ENCODE results near the gene MRPS11. TPM values are rescaled to one million over a fixed set of nuclear protein-coding genes. Genes with fewer than 3 reads are reported as not detected.
"Not testable (repeated sequence)": the region's sequence is repeated elsewhere in the genome, so short reads cannot be mapped to it uniquely, and the experiment has no call there.

MRPS11 gene
- total RNA-seq, 2 donors from 2014 or later, result 44.4 to 75.0 TPM

GRCh38 chr15:88470625-88471372 is 3.3 kb downstream of the MRPS11 start:
- Mint-ChIP-seq H3K4me3 (no peak overlapping the region), H3K36me3 (ENCODE audit: low read depth) (peaks cover 59% of the 10 kb centered on the region), H3K9me3 (no peaks in the 10 kb centered on the region), H3K4me1 (peaks cover 21% of the 10 kb centered on the region), H3K27ac (no peak overlapping the region), H3K27me3 (no peaks in the 10 kb centered on the region)
- no peak for ATAC-seq (replicated peaks)

- peak overlapping the region; percentile 75 for H3K27ac Mint-ChIP-seq
These were observed 4.7 kb downstream of the MRPS11 start for GRCh38 chr15:88472225-88472624.

GRCh38 chr15:88473661-88474293 is 6.3 kb downstream of the MRPS11 start:
- not testable (repeated sequence) for H3K4me3 Mint-ChIP-seq; H3K27me3 Mint-ChIP-seq; ATAC-seq (replicated peaks); H3K27ac Mint-ChIP-seq; H3K4me1 Mint-ChIP-seq; H3K9me3 Mint-ChIP-seq
- H3K36me3 Mint-ChIP-seq (ENCODE audit: low read depth), result peaks cover 72% of the 10 kb centered on the region

More at GRCh38 chr15:88472225-88472624, 4.7 kb downstream of the MRPS11 start:
- peak; percentile 52 for ATAC-seq (replicated peaks)
- Mint-ChIP-seq H3K36me3 (ENCODE audit: low read depth) (peaks cover 59% of the 10 kb centered on the region), H3K4me1 (peaks cover 13% of the 10 kb centered on the region), H3K27me3 (no peaks in the 10 kb centered on the region), H3K9me3 (no peaks in the 10 kb centered on the region), H3K4me3 (peak overlapping the region; percentile 37)

GRCh38 chr15:88476635-88477060 is 9.1 kb downstream of the MRPS11 start:
- Mint-ChIP-seq H3K27ac (no peak overlapping the region), H3K36me3 (ENCODE audit: low read depth) (peaks cover 70% of the 10 kb centered on the region), H3K27me3 (no peaks in the 10 kb centered on the region), H3K4me1 (peaks cover 7% of the 10 kb centered on the region), H3K4me3 (no peak overlapping the region), H3K9me3 (no peaks in the 10 kb centered on the region)
- ATAC-seq (replicated peaks), result peak; percentile 18

GRCh38 chr15:88477126-88477525 is 9.6 kb downstream of the MRPS11 start:
- Mint-ChIP-seq H3K27ac (peak overlapping the region; percentile 19), H3K27me3 (no peaks in the 10 kb centered on the region), H3K9me3 (no peaks in the 10 kb centered on the region), H3K4me3 (no peak overlapping the region), H3K4me1 (peaks cover 3% of the 10 kb centered on the region), H3K36me3 (ENCODE audit: low read depth) (peaks cover 65% of the 10 kb centered on the region)
- no peak for ATAC-seq (replicated peaks)

GRCh38 chr15:88477904-88478303 is 10.4 kb downstream of the MRPS11 start:
- ATAC-seq (replicated peaks), result no peak

GRCh38 chr15:88479169-88479568 is 11.7 kb downstream of the MRPS11 start:
- Mint-ChIP-seq H3K9me3 (no peaks in the 10 kb centered on the region), H3K4me3 (no peak overlapping the region), H3K27me3 (no peaks in the 10 kb centered on the region), H3K4me1 (no peaks in the 10 kb centered on the region), H3K36me3 (ENCODE audit: low read depth) (peaks cover 45% of the 10 kb centered on the region), H3K27ac (no peak overlapping the region)
- no peak for ATAC-seq (replicated peaks)

More at GRCh38 chr15:88477904-88478303, 10.4 kb downstream of the MRPS11 start:
- Mint-ChIP-seq H3K9me3 (no peaks in the 10 kb centered on the region), H3K27ac (no peak overlapping the region), H3K4me3 (no peak overlapping the region), H3K36me3 (ENCODE audit: low read depth) (peaks cover 58% of the 10 kb centered on the region), H3K27me3 (no peaks in the 10 kb centered on the region), H3K4me1 (no peaks in the 10 kb centered on the region)

GRCh38 chr15:88480981-88481380 is 13.5 kb downstream of the MRPS11 start:
- no peak for ATAC-seq (replicated peaks)
- peaks cover 27% of the 10 kb centered on the region for H3K36me3 Mint-ChIP-seq (ENCODE audit: low read depth)
- H3K4me1 Mint-ChIP-seq, result no peaks in the 10 kb centered on the region
- no peaks in the 10 kb centered on the region for H3K9me3 Mint-ChIP-seq
- no peak overlapping the region for H3K27ac Mint-ChIP-seq
- no peak overlapping the region for H3K4me3 Mint-ChIP-seq
- H3K27me3 Mint-ChIP-seq, result no peaks in the 10 kb centered on the region

- Mint-ChIP-seq H3K4me1 (no peaks in the 10 kb centered on the region), H3K4me3 (no peak overlapping the region), H3K27me3 (no peaks in the 10 kb centered on the region), H3K36me3 (ENCODE audit: low read depth) (peaks cover 14% of the 10 kb centered on the region), H3K9me3 (no peaks in the 10 kb centered on the region), H3K27ac (no peak overlapping the region)
- ATAC-seq (replicated peaks), result no peak
These were observed 14.8 kb downstream of the MRPS11 start for GRCh38 chr15:88482263-88482662.

- Mint-ChIP-seq H3K27me3 (no peaks in the 10 kb centered on the region), H3K4me1 (no peaks in the 10 kb centered on the region), H3K9me3 (no peaks in the 10 kb centered on the region), H3K27ac (no peak overlapping the region), H3K36me3 (ENCODE audit: low read depth) (no peaks in the 10 kb centered on the region), H3K4me3 (no peak overlapping the region)
- ATAC-seq (replicated peaks), result no peak
These were observed 17.3 kb downstream of the MRPS11 start for GRCh38 chr15:88484682-88485331.

GRCh38 chr15:88487178-88487795 is 19.8 kb downstream of the MRPS11 start:
- H3K4me3 Mint-ChIP-seq, result no peak overlapping the region
- H3K27me3 Mint-ChIP-seq, result no peaks in the 10 kb centered on the region
- ATAC-seq (replicated peaks), result no peak
- H3K4me1 Mint-ChIP-seq, result no peaks in the 10 kb centered on the region
- H3K9me3 Mint-ChIP-seq, result no peaks in the 10 kb centered on the region
- H3K36me3 Mint-ChIP-seq (ENCODE audit: low read depth), result no peaks in the 10 kb centered on the region
- H3K27ac Mint-ChIP-seq, result peak overlapping the region; percentile 10

- Mint-ChIP-seq H3K4me1 (no peaks in the 10 kb centered on the region), H3K4me3 (no peak overlapping the region), H3K27ac (peak overlapping the region; percentile 10), H3K9me3 (no peaks in the 10 kb centered on the region), H3K36me3 (ENCODE audit: low read depth) (no peaks in the 10 kb centered on the region), H3K27me3 (no peaks in the 10 kb centered on the region)
- ATAC-seq (replicated peaks), result no peak
These were observed 20.5 kb downstream of the MRPS11 start for GRCh38 chr15:88487796-88488523.

GRCh38 chr15:88489321-88489720 is 21.8 kb downstream of the MRPS11 start:
- Mint-ChIP-seq H3K9me3 (no peaks in the 10 kb centered on the region), H3K27ac (peak overlapping the region; percentile 32), H3K27me3 (no peaks in the 10 kb centered on the region), H3K4me1 (no peaks in the 10 kb centered on the region), H3K36me3 (ENCODE audit: low read depth) (no peaks in the 10 kb centered on the region), H3K4me3 (no peak overlapping the region)
- ATAC-seq (replicated peaks), result no peak

GRCh38 chr15:88490036-88490435 is 22.5 kb downstream of the MRPS11 start:
- Mint-ChIP-seq H3K4me3 (no peak overlapping the region), H3K27me3 (no peaks in the 10 kb centered on the region), H3K9me3 (no peaks in the 10 kb centered on the region), H3K4me1 (no peaks in the 10 kb centered on the region), H3K27ac (no peak overlapping the region), H3K36me3 (ENCODE audit: low read depth) (no peaks in the 10 kb centered on the region)
- ATAC-seq (replicated peaks), result no peak
